Heart right ventricle (tissue), 16 donors: ENCODE results near the gene GNLY. TPM values are rescaled to one million over a fixed set of nuclear protein-coding genes. Genes with fewer than 3 reads are reported as not detected.
"Not testable (repeated sequence)": the region's sequence is repeated elsewhere in the genome, so short reads cannot be mapped to it uniquely, and the experiment has no call there.

ENCODE experiments used
- ATAC-seq, 8 donors: fragments of 200-7000 bp; cut with Tn5 transposase; one replicate each; pipeline ENCODE4 v1.9.1; 2020; ENCODE audit warnings: mild to moderate bottlenecking in 8 of 8, moderate library complexity in 8 of 8, moderate number of reproducible peaks in 1 of 8
- DNase-seq, 2 donors: peaks; one replicate each; pipeline ENCODE4 v3.0.0-alpha.2; 2020
- H3K27ac ChIP-seq, 10 donors: fragments of 200-600 bp; sonication (generic) in 2 of 10; one replicate each; pipeline versions ENCODE4 v1.5.0 to v1.8.0; 2020 to 2022; ENCODE audit warnings: mild to moderate bottlenecking in 3 of 10
- H3K27me3 ChIP-seq, 7 donors: fragments of 200-600 bp; one replicate each; pipeline ENCODE4 v1.8.0; 2021 to 2022; ENCODE audit warnings: mild to moderate bottlenecking in 2 of 7
- H3K36me3 ChIP-seq, 9 donors: fragments of 200-600 bp; sonication (generic) in 1 of 9; one replicate each; pipeline versions ENCODE4 v1.5.0 to v1.8.0; 2020 to 2022; ENCODE audit warnings: mild to moderate bottlenecking in 2 of 9
- H3K4me1 ChIP-seq, 9 donors: fragments of 200-600 bp; sonication (generic) in 1 of 9; one replicate each; pipeline versions ENCODE4 v1.5.0 to v1.8.0; 2020 to 2022; ENCODE audit warnings: mild to moderate bottlenecking in 4 of 9
- H3K4me3 ChIP-seq, 10 donors: fragments of 200-600 bp; sonication (generic) in 2 of 10; one replicate each; pipeline versions ENCODE4 v1.5.0 to v1.8.0; 2020 to 2022; ENCODE audit warnings: mild to moderate bottlenecking in 7 of 10, moderate library complexity in 2 of 10
- H3K9me3 ChIP-seq, 11 donors: fragments of 200-600 bp in 10 of 11; sonication (generic) in 2 of 11; one replicate each; pipeline versions ENCODE4 v1.5.0 to v1.8.0; 2013 to 2022; ENCODE audit warnings: mild to moderate bottlenecking in 2 of 11, control low read depth in 1 of 11, moderate library complexity in 1 of 11
- CTCF ChIP-seq, 9 donors: fragments of 200-600 bp; sonication (generic) in 2 of 9; IDR thresholded peaks; one replicate each; pipeline versions ENCODE4 v1.5.0 to v1.8.0; 2021 to 2022; ENCODE audit warnings: antibody characterized with exemption in 9 of 9, mild to moderate bottlenecking in 5 of 9, moderate library complexity in 1 of 9
- WGBS, 2 donors: extraction: QIAGEN DNeasy Blood & Tissue Kit; methylation state at CpG; one replicate each; pipeline ENCODE4 v1.1.7; 2013; ENCODE audit warnings: inconsistent platforms in 1 of 2; 5-methylcytosine and 5-hydroxymethylcytosine counted together
- intact Hi-C, 10 donors: fragments of 100-400 bp; cut with DNase I; formaldehyde crosslinking; loops; one replicate each; pipeline versions ENCODE4 v1.11.1 to v1.14.2; 2022
- polyA plus RNA-seq, 2 donors: library from polyadenylated mRNA; stranded (reverse); fragments of 200-250 nt; gene quantifications; one replicate each; pipeline ENCODE4 v1.2.3, GENCODE V29; 2013
- total RNA-seq, 10 donors: library from RNA; stranded (reverse); fragmentation: NEBNext Ultra II Directional in 3 of 10; extraction: Animal tissue kit (Norgen Biotek cat#: 25700) in 3 of 10; gene quantifications; one replicate each; pipeline versions ENCODE4 v1.2.1 to v1.2.4, GENCODE V29; 2021 to 2023
- donor health status: Arrhythmogenic right ventricular cardiomyopathy.
- donor health status: ischemic (EF 13 %, LVEDD 7.1; RV severe dilation, severe dysfunction).
- donor health status: healthy with polysubstance abuse.
- donor health status: DM: no; HTN: yes; CAD: no.
- donor health status: DM: no; HTN: no; CAD: no.
- donor health status: ischemic (EF 25% LVEDD 6.9; RV normal size, moderate dysfunction).
- donor health status: ischemic (EF 25% LVEDD 5.7; RV mildly dilated, moderate dysfunction).
- donor health status: healthy.
- donor health status: DM: yes; HTN: yes; CAD: no.
- donor health status: Ischemic cardiomyopathy.
- donor health status: ischemic (EF 35%, LVEDD 5.7; RV mildly dilated, moderate dysfunction).
- donor health status: nonischemic (EF 11% LVEDD 7.7; RV severe dilation, severe dysfunction).
- donor health status: DM: yes; HTN: yes; CAD: no.
- donor health status: PGD.
- donor health status: ischemic (EF 29% LVEDD 5.4; RV normal size, mild dysfunction).
- donor health status: nonischemic (EF 23%, LVEDD 6.1; RV moderate dilation, normal function).

Gene GNLY
- total and polyA plus RNA-seq, 12 donors, result 0.17 to 43.2 (median 1.2) TPM

GRCh38 chr2:85656468-85656867, 37.7 kb upstream of the GNLY start:
- no peak for TF ChIP-seq CTCF (IDR thresholded peaks at IDR 0.05)
- DNase-seq (no peak), ATAC-seq (no peak)
- no peaks in the 10 kb centered on the region for H3K27me3 ChIP-seq
- intact Hi-C loops, result loop anchor here in 1 of 10 donors (10.0 kb wide), 1 partner anchor 48 kb away; no protein-coding TSS in a partner anchor
- no peaks in the 10 kb centered on the region for H3K9me3 ChIP-seq
- peaks cover 0 to 13% (median 3%) of the 10 kb centered on the region in 9 donors for H3K4me1 ChIP-seq
- no peak overlapping the region for H3K4me3 ChIP-seq
- H3K36me3 ChIP-seq, result peaks cover 0 to 61% (median 3%) of the 10 kb centered on the region in 9 donors
- 86% methylated on average over 3 of the region's 3 CpGs for WGBS, 2 donors
- H3K27ac ChIP-seq, result no peak overlapping the region

GRCh38 chr2:85657399-85657798, 36.8 kb upstream of the GNLY start:
- H3K4me1 ChIP-seq, result peaks cover 0 to 23% (median 13%) of the 10 kb centered on the region in 9 donors
- WGBS, 2 donors, result 95 to 96% methylated on average over 4 of the region's 4 CpGs
- intact Hi-C loops, result loop anchor here in 1 of 10 donors (10.0 kb wide), 1 partner anchor 47 kb away; no protein-coding TSS in a partner anchor
- H3K27me3 ChIP-seq, DNase-seq, H3K9me3 ChIP-seq, H3K27ac ChIP-seq, H3K4me3 ChIP-seq, ATAC-seq: not testable (repeated sequence)
- peaks cover 0 to 52% (median 3%) of the 10 kb centered on the region in 9 donors for H3K36me3 ChIP-seq

- intact Hi-C loops, result loop anchor here in 1 of 10 donors (10.0 kb wide), 1 partner anchor 45 kb away; no protein-coding TSS in a partner anchor
- Histone ChIP-seq H3K9me3 (no peaks in the 10 kb centered on the region), H3K27ac (peak overlapping the region in 1 of 10 donors; percentile 44), H3K36me3 (peaks cover 0 to 31% (median 0%) of the 10 kb centered on the region in 9 donors), H3K27me3 (no peaks in the 10 kb centered on the region), H3K4me3 (no peak overlapping the region), H3K4me1 (peaks cover 5 to 43% (median 29%) of the 10 kb centered on the region in 9 donors)
- no peak for DNase-seq
- no peak for TF ChIP-seq CTCF (IDR thresholded peaks at IDR 0.05)
- ATAC-seq, result no peak
- WGBS, 2 donors, result 90 to 92% methylated on average over 13 of the region's 13 CpGs
Measured at GRCh38 chr2:85659324-85659981, 34.7 kb upstream of the GNLY start.

GRCh38 chr2:85660301-85660700, 33.9 kb upstream of the GNLY start:
- WGBS, 2 donors, result 96 to 97% methylated on average over 11 of the region's 11 CpGs
- H3K4me1 ChIP-seq, result peaks cover 5 to 45% (median 29%) of the 10 kb centered on the region in 9 donors
- H3K4me3 ChIP-seq, ATAC-seq, H3K27me3 ChIP-seq, intact Hi-C loops, DNase-seq, H3K9me3 ChIP-seq: not testable (repeated sequence)
- H3K27ac ChIP-seq, result peak overlapping the region in 7 of 10 donors; percentile 59 to 87 (median 80)
- H3K36me3 ChIP-seq, result peaks cover 0 to 25% (median 0%) of the 10 kb centered on the region in 9 donors

- WGBS, 2 donors, result 73 to 74% methylated on average over 7 of the region's 7 CpGs
- H3K4me3 ChIP-seq, result no peak overlapping the region
- DNase-seq (no peak), ATAC-seq (peak in 1 of 8 donors; percentile 7)
- H3K9me3 ChIP-seq, result no peaks in the 10 kb centered on the region
- H3K27ac ChIP-seq, result peak overlapping the region; percentile 50 to 87 (median 74)
- H3K36me3 ChIP-seq, result peaks cover 0 to 25% (median 0%) of the 10 kb centered on the region in 9 donors
- intact Hi-C loops, result no loop called here
- H3K4me1 ChIP-seq, result peaks cover 5 to 45% (median 29%) of the 10 kb centered on the region in 9 donors
- H3K27me3 ChIP-seq, result no peaks in the 10 kb centered on the region
- no peak for TF ChIP-seq CTCF (IDR thresholded peaks at IDR 0.05)
Measured at GRCh38 chr2:85660725-85661124, 33.4 kb upstream of the GNLY start.
